ENCODE measurements around the gene GDPD5. TPM values are rescaled to one million over a fixed set of nuclear protein-coding genes. Genes with fewer than 3 reads are reported as not detected.

Gene GDPD5
- total RNA-seq, 1 donor from 2014 or later, result 9.7 TPM

DNA sequence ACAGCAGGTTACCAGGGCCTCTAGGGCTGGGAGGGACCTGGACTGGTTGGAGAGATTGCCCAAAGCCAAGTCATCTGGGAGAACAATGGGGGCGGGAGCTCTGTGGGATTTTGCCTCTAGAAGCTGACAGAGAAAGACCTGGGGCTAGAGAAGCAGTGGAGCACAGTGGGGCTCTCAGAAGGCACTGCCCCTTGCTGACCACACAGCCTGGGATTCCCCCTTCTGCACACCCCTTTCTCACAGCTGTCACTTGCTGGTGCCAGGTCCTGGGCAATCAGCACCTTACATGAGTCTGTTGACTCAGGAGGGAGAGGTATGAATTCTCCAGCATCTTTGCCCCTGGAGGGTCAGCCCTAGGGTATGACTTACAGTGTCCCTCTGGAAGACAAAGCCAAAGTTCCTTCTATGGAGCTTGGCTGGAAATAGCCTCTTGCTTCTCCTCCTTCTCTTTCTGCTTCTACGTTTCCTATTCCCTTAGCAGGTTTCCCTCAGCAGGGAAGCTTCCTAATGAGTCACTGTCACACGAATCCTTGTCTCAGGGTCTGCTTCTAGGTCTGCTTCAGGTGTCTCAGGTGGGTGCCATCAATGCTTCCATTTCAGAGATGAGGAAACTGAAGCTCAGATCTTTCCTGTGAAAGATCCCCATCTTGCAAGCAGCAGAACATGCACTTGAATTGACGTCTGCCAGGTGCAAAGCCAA lies 27.0 kb downstream of the GDPD5 start:
- DNase-seq (ENCODE audit: low spot score), result no peak
- intact Hi-C loops (cut with micrococcal nuclease), result no loop called here
- H3K4me1 Mint-ChIP-seq (ENCODE audit: low read depth), result peaks cover 23% of the 10 kb centered on the region
- H3K36me3 Mint-ChIP-seq (ENCODE audit: low read depth), result no peaks in the 10 kb centered on the region
- peaks cover 2% of the 10 kb centered on the region for H3K27me3 Mint-ChIP-seq (ENCODE audit: insufficient read depth)
- H3K4me3 Mint-ChIP-seq, result no peak overlapping the region
- H3K27ac Mint-ChIP-seq, result no peak overlapping the region
- H3K9me3 Mint-ChIP-seq, result no peaks in the 10 kb centered on the region

DNA sequence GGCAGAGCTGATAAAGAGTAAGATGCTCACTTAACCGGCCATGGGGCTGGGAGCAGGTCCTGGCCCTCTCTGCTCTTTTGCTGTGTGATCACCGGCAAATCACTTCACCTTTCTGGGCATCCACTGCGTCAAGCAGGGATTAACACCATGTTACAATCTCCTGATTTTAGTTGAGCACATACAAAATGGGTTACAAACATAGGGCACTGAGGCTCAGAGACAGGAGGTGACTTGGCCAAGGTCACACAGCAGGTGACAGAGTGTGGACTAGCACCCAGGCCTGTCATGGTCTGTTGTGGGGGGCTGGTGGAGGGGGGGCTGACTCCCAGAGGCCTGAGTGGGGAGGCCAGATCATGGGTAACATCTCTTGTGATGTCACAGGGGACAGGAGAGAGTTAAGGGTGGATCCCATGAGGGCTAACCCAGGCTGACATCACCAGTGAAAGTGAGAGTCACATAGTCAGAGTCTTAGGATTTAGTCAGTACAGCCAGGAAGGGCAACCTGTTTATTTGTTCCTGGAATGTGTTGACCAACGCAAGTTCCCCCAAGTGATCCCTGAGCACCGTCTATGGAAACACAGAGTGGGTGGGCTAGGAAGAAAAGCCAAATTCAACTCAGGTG lies 27.8 kb downstream of the GDPD5 start:
- no peak overlapping the region for H3K4me3 Mint-ChIP-seq
- intact Hi-C loops (cut with micrococcal nuclease), result no loop called here
- no peaks in the 10 kb centered on the region for H3K36me3 Mint-ChIP-seq (ENCODE audit: low read depth)
- peaks cover 2% of the 10 kb centered on the region for H3K27me3 Mint-ChIP-seq (ENCODE audit: insufficient read depth)
- no peak overlapping the region for H3K27ac Mint-ChIP-seq
- H3K4me1 Mint-ChIP-seq (ENCODE audit: low read depth), result peaks cover 23% of the 10 kb centered on the region
- DNase-seq (ENCODE audit: low spot score), result no peak
- H3K9me3 Mint-ChIP-seq, result no peaks in the 10 kb centered on the region

DNA sequence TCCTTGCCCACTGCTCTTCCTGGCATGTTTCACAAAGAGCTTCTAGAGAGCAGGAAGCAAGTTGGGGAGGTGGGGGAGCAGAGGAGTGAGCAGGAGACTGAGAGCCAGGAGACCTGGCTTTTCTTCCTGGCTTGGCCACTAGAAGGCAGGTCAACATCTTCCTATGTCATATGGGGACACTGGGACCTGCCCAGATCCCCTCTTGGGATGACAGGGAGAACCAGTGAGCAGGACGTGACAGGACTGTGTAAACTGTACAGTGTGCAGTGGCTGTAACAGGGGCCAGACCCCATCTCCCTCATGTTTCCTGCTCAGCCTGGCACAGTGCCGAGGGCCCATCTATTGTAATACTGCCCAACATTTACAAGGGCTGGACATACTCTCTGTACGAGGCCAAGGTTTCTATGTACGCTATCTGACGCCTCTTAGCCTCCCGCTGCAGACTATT lies 29.4 kb downstream of the GDPD5 start:
- intact Hi-C loops (cut with micrococcal nuclease), result no loop called here
- no peaks in the 10 kb centered on the region for H3K9me3 Mint-ChIP-seq
- H3K36me3 Mint-ChIP-seq (ENCODE audit: low read depth), result no peaks in the 10 kb centered on the region
- H3K4me3 Mint-ChIP-seq, result no peak overlapping the region
- no peak for DNase-seq (ENCODE audit: low spot score)
- H3K4me1 Mint-ChIP-seq (ENCODE audit: low read depth), result peaks cover 28% of the 10 kb centered on the region
- no peak overlapping the region for H3K27ac Mint-ChIP-seq
- peaks cover 2% of the 10 kb centered on the region for H3K27me3 Mint-ChIP-seq (ENCODE audit: insufficient read depth)

DNA sequence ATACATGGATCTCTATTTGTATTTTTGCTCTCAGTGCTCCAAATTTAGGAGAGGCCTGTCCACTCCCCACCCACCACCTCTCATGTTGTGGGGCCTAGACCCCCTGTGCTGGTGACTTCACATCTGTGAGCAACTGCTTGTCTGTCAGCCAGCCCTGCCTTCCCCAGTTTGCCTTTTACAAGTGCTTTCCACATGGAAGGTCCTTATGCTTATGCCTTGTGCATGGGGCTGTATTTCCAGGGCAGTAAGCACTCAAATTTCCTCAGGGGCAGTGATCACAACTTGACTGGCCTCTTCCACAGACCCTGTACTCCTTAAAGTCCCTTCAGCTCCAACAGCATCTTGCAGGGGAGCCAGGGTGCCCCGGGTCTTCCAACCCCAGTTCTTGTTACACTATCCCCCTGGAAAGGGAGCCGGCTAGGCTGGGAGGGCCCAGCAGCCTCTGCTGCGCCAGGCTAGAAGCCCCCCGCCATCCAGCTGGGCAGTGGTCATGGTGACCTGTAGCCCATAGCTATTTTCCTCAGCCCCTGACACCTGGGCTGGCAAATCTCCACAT lies 29.9 kb downstream of the GDPD5 start:
- intact Hi-C loops (cut with micrococcal nuclease), result no loop called here
- Mint-ChIP-seq H3K27me3 (ENCODE audit: insufficient read depth) (peaks cover 2% of the 10 kb centered on the region), H3K27ac (no peak overlapping the region), H3K4me3 (no peak overlapping the region), H3K9me3 (no peaks in the 10 kb centered on the region), H3K4me1 (ENCODE audit: low read depth) (peaks cover 31% of the 10 kb centered on the region), H3K36me3 (ENCODE audit: low read depth) (no peaks in the 10 kb centered on the region)
- DNase-seq (ENCODE audit: low spot score), result no peak

DNA sequence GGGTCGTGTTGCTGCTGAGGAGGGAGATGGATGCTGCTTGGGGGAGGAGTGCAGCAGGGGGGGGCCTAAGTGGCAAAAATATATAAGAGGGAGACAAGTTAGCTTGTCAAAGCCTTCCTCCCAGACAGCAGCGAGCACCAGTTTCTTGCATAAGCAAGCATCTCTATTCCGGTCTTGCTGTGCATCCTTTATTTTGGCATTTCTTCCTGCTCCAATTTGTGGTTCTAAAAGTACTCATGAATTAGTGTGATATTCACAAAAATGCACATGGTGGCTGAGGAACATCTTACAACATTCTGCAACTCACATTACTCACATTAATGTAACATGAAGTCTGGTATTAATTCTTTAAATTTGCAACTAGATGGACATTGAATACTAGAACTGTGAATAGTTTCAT lies 32.1 kb downstream of the GDPD5 start:
- Mint-ChIP-seq H3K36me3 (ENCODE audit: low read depth) (peaks cover 3% of the 10 kb centered on the region), H3K9me3 (no peaks in the 10 kb centered on the region), H3K4me1 (ENCODE audit: low read depth) (peaks cover 27% of the 10 kb centered on the region), H3K4me3 (no peak overlapping the region), H3K27ac (no peak overlapping the region), H3K27me3 (ENCODE audit: insufficient read depth) (peaks cover 2% of the 10 kb centered on the region)
- no peak for DNase-seq (ENCODE audit: low spot score)
- intact Hi-C loops (cut with micrococcal nuclease), result loop anchor here (2.0 kb wide), 1 partner anchor 31 kb away; the partner anchor contains the start of gene GDPD5

DNA sequence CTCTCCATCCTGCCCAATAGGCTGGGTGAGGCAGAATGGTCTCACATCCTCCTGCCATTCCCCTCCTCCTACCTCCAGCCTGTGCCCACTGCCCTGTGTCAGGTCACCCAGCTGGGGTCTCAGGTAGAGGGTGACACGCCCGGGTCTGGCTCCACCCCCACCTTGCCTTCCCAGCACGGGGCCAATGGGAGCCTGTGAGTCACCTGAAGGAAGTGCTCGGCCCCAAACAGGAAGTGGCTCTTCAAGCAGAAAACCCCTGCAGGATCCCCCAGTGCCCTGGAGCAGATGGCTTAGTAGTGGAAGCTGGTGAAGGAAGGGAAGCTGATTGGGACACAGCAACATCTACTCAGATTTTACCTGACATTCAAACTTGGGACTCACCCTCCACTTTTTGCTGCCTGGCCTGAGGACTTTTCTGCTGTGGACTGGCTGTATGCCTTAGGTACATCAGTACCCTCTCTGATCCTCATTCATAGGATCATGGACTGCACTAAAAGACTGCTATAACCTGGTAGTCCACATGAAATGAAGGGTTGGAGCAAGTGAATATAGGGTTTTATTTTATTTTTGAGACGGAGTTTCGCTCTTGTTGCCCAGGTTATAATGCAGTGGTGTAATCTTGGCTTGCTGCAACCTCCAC lies 33.4 kb downstream of the GDPD5 start:
- peak overlapping the region; percentile 24 for H3K4me3 Mint-ChIP-seq
- H3K9me3 Mint-ChIP-seq, result no peaks in the 10 kb centered on the region
- H3K27ac Mint-ChIP-seq, result peak overlapping the region; percentile 82
- intact Hi-C loops (cut with micrococcal nuclease), result loop anchor here (2.0 kb wide), 1 partner anchor 32 kb away; the partner anchor contains the start of gene GDPD5
- peak; percentile 49 for DNase-seq (ENCODE audit: low spot score)
- peaks cover 24% of the 10 kb centered on the region for H3K4me1 Mint-ChIP-seq (ENCODE audit: low read depth)
- H3K27me3 Mint-ChIP-seq (ENCODE audit: insufficient read depth), result no peaks in the 10 kb centered on the region
- peaks cover 4% of the 10 kb centered on the region for H3K36me3 Mint-ChIP-seq (ENCODE audit: low read depth)

DNA sequence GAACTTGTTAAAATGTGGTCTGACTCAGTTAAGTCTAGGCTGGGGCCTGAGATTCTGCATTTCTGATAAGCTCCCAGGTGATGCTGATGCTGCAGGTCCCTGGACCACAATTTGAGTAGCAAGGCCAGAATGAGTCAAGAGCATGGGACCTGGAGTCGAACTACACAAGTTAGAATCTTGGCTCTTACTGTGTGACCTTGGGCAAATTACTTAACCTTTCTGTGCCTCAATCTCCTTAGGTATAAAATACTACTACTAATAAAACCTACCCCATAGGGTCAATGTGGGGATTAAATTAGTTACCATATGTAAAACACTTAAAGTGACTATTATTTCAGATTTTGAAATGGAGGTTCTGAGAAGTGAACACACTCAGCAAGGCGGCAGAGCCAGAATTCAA lies 34.3 kb downstream of the GDPD5 start:
- Mint-ChIP-seq H3K27ac (no peak overlapping the region), H3K27me3 (ENCODE audit: insufficient read depth) (no peaks in the 10 kb centered on the region), H3K4me1 (ENCODE audit: low read depth) (peaks cover 28% of the 10 kb centered on the region), H3K9me3 (no peaks in the 10 kb centered on the region), H3K4me3 (no peak overlapping the region), H3K36me3 (ENCODE audit: low read depth) (peaks cover 4% of the 10 kb centered on the region)
- intact Hi-C loops (cut with micrococcal nuclease), result no loop called here
- no peak for DNase-seq (ENCODE audit: low spot score)

DNA sequence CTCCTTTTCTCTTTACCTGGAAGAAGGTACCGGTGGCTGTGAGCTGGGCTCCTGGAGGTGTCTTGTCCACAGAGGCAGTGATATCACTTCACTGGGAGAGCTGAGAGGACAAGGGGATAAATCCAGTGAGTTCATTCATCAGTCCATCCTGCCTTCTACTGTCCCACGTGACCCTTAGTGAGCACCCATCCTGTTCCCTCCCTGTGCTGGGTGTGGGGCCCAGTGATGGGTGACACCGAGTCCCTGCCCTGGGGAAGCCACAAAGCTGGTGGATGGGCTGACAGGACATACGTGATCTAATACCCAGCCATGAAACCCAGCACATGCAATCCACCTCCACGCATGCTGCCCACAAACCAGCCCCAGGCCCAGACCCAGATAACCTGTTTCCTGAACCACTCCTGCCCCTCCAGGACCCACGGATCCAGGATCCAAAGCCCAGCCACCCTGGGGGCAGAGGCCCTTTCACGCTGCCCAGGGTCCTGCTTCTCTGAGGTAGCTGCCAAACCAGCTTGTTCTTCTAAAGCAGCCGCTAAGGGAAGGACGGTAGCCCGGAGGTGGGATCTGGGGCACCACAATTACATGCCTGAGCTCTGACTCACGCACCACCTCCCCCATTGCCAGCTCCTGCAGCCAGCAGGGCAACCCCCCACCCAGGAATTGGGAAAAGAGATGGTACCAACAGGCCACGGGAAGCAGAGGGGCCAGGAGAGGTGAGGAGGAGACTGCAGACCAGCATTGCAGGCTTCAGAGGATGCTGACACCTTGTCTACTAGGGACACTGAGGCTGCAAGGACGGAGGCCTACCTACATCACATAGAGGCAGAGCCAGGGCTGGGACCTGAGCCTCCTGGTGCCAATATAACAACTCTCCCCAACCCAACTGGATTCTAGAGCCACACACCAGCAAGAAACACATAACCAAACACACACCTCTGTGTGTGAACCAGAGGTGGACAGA lies 35.2 kb downstream of the GDPD5 start:
- peaks cover 29% of the 10 kb centered on the region for H3K4me1 Mint-ChIP-seq (ENCODE audit: low read depth)
- no peaks in the 10 kb centered on the region for H3K27me3 Mint-ChIP-seq (ENCODE audit: insufficient read depth)
- H3K4me3 Mint-ChIP-seq, result peak overlapping the region; percentile 33
- intact Hi-C loops (cut with micrococcal nuclease), result no loop called here
- no peaks in the 10 kb centered on the region for H3K9me3 Mint-ChIP-seq
- no peak for DNase-seq (ENCODE audit: low spot score)
- peaks cover 4% of the 10 kb centered on the region for H3K36me3 Mint-ChIP-seq (ENCODE audit: low read depth)
- H3K27ac Mint-ChIP-seq, result peak overlapping the region; percentile 18

DNA sequence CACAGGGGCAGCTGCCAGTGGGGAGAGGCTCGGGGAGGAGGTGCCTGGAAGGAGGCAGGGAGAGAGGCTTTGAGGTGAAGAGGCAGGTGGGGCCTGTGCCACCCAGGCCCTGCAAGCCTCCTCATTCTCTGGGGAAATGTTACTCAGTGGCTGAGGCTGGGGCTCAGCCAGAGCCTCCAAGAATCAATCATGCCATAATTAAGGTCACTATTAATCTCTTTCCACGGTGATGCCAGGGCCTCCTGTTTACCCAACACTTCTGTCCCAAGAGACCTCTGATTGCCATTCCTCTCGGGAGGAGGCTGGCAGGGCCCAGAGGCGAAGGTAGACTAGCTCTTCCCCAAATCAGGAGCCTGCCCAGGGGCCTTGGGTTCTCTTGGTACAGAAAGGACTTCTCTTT lies 38.4 kb downstream of the GDPD5 start:
- intact Hi-C loops (cut with micrococcal nuclease), result no loop called here
- DNase-seq (ENCODE audit: low spot score), result no peak
- Mint-ChIP-seq H3K27ac (no peak overlapping the region), H3K9me3 (no peaks in the 10 kb centered on the region), H3K27me3 (ENCODE audit: insufficient read depth) (no peaks in the 10 kb centered on the region), H3K4me3 (no peak overlapping the region), H3K36me3 (ENCODE audit: low read depth) (peaks cover 4% of the 10 kb centered on the region), H3K4me1 (ENCODE audit: low read depth) (peaks cover 23% of the 10 kb centered on the region)

DNA sequence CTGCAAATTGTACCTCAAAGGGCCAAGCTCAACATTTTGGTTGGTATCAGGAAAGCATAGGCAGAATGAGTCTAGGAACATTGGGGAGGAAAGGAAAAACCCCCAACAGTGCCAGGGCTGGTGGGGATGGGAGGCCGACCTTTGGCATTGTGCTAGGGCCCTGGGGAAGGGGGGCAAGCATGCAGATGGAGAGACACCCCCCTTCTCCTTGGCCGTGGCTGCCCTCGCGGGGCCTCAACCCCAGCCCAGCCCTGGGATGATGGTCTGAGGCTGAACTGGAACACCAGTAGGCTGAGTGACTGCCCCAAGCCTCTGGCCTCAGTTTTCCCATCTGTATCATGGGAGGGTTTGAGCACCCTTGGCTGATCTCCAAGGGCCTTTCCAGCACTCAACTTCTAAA lies 40.0 kb downstream of the GDPD5 start:
- H3K4me3 Mint-ChIP-seq, result no peak overlapping the region
- intact Hi-C loops (cut with micrococcal nuclease), result no loop called here
- no peak for DNase-seq (ENCODE audit: low spot score)

DNA sequence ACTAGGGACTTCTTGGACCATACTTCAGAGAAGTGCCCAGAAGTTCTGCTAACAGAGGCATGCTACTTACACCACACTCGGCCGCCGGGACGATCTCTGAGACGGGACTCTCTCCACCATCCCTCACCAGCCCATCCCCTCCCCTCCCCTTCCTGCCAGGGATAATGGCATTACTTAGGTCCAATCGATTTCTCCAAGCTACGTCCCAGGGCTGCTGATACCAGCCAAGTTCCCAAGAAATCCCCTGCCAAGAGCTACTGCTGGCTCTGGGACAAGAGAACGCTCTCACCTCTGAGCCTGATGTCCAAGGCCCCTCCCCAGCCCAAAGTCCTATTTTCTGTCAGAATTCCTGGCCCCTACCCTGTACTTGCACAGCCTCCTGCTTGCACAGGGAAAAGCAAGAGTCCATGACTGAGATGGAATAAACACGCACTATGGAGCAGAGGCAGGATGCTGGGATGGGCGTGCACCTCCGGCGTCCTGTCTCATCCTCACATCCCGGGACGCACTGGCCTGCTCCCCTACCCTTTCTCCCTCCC lies 42.7 kb downstream of the GDPD5 start:
- H3K27ac Mint-ChIP-seq, result no peak overlapping the region

More for the DNA sequence above, 40.0 kb downstream of the GDPD5 start:
- Mint-ChIP-seq H3K27ac (no peak overlapping the region), H3K27me3 (ENCODE audit: insufficient read depth) (no peaks in the 10 kb centered on the region), H3K36me3 (ENCODE audit: low read depth) (peaks cover 4% of the 10 kb centered on the region), H3K9me3 (no peaks in the 10 kb centered on the region), H3K4me1 (ENCODE audit: low read depth) (peaks cover 10% of the 10 kb centered on the region)

More for the DNA sequence above, 42.7 kb downstream of the GDPD5 start:
- Mint-ChIP-seq H3K27me3 (ENCODE audit: insufficient read depth) (no peaks in the 10 kb centered on the region), H3K4me1 (ENCODE audit: low read depth) (peaks cover 5% of the 10 kb centered on the region), H3K9me3 (no peaks in the 10 kb centered on the region), H3K36me3 (ENCODE audit: low read depth) (no peaks in the 10 kb centered on the region), H3K4me3 (no peak overlapping the region)
- intact Hi-C loops (cut with micrococcal nuclease), result no loop called here
- DNase-seq (ENCODE audit: low spot score), result no peak
